SIG-M5 treated with dmso at 0.1 percent for 504 hours (cell line): Measurements from ENCODE around the gene RAD51D.
"Not testable (repeated sequence)": the region's sequence is repeated elsewhere in the genome, so short reads cannot be mapped to it uniquely, and the experiment has no call there.

Experiments used
- DNase-seq: peaks from one replicate; lab custom pipeline; 2025; ENCODE audit not compliant: unreplicated experiment; lab: John Stamatoyannopoulos, UW

Gene RAD51D

DNA sequence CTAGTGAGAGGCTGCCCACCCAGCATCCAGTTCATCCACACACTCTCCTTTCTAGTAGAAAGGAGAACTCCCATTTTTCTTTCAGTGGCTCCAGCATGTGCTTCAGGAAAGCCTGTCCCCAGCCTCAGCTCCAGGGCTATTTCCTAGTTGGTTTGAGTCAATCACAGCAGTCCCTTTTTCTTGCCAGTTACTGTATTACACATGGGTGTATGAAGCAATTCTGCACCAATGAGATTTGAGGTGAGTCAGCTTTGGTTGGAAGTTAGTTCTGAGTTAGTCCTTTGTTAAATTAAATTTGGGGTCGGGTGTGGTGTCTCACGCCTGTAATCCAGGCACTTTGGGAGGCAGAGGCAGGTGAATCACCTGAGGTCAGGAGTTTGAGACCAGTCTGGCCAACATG is 24.8 kb downstream of the RAD51D start:
- DNase-seq, result peak; percentile 51

DNA sequence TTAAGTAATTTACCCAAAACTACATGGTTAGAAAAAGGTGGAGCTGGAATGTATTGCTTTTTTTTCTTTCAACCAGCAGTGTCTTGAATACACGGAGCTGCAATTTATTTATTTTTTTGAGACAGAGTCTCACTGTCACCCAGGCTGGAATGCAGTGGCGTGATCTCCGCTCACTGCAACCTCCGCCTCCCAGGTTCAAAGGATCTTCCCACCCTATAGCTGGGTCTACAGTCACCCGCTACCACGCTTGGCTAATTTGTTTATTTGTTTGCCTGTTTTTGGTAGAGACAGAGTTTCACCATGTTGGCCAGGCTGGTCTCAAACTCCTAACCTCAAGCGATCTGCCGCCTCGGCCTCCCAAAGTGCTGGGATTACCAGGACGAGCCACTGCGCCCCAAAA is 29.0 kb downstream of the RAD51D start:
- DNase-seq, result not testable (repeated sequence)

DNA sequence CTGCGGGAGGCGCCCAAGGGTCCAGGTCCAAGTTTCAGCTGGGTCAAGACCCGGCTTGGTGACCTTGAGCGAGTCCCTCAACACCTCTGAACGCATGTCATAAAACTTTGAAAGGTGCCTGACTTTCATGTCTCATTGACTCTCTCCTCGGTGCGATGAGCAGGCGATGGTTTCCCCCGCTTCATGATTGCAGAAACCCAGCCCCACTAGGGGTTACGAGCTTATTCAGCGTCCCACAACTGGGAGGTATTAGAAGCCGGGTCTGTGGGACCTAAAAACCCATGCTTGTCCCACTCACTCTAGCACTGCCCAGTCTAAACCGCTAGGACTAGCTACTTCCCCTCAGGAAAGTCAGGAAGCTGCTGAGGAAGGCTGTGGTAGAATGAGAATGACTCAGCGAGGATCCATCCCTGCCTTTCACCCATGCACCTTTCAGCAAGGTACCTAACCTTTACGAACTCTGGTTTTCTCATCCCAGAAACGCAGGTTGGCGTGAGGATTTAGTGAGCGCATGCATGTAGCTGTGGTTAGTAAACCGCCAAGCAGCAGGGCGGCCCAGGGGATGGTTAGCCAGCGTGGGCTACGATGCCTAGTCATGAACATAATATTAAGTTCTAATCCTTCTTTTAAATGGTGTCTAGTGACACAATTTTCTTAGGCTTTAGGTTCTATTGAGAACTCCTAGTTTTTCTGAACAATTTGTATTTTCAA is 29.9 kb downstream of the RAD51D start:
- peak; percentile 51 for DNase-seq

DNA sequence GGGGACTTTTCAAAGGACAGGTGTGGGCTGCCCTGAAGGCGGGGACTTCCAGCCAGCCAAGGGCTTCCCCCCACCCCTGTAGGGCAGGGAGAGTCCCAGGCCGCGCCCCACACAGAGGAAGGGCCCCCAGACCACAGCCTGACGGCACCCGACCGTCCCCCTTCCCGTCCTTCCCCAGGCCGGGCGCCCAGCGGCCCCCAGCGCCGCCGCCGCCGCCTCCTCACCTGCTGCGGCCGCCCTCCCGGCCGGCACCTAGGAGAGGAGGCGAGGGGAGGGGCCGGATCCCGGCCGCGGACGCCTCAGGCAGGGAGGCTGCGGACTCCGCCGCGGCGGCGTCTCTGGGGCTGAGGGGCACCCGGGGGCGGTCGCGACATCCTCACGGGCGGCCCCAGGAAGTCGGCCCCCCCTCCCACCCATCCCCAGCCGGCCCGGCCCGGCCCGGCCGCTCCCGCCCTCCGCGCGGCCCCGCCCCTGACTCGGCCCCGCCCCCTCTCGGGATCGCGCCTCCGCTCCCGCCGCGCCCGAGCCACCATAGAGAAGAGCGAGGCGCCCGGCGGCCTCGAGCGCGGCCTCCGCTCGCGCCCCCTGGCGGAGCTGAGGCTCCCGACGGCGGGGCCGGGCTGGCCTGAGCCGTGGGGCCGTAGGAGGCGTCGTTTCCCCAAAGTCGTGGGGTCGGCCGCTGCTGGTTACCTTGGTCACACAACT is 30.6 kb downstream of the RAD51D start:
- DNase-seq, result peak; percentile 73

DNA sequence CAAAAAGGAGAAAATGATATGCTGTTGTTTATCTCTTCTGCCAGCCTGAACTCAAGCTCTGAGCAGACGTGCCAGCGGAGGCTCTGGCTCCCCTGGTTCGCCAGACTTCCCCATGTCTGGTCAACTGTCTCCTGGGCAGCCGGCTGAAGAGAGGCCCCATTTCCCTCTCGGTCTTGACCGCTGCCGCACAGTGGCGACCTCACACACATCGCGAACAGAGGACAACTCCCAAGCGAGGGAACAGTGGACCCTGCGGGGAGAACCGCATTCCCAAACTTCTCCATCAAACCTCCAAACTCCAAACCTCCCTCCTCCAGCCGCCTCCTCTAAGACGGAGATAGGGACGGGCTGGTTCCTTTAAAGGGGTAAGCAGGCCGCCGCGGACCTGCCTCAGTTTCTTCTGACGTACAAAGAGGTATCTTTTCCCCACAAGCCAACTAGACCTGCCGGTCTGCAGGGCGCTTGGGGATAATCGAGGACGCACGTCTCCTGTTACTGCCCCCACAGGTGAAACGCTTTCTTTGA is 31.2 kb downstream of the RAD51D start:
- DNase-seq, result peak; percentile 15

DNA sequence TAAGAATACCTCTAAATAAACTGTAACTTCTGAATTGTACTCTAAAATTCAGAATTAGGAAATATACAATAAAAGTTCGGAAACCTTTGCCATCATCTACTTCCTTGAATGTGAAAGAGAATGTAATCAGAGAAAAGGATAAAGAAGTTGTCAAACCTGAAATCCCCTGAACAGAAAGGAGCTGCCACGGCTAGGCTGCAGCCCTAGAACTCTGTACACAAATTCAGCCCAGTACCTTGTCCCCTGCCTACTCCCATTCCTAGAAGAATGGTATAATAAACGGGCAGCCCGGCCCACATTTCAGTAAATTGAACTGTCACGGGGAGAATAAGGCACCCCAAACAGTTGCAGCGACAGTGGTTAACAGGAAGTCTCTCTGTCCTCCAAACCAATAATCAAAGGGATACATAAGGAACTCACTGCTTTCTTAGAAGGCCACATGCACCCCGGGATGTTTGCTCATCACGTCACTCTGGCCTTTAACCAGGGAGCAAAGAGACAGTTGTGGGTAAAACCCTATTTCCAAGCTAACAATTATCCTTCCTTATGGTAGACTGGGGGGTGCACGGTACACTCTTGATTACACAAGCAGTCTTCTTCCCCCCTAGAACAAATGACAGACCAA is 31.8 kb downstream of the RAD51D start:
- DNase-seq, result peak; percentile 39

DNA sequence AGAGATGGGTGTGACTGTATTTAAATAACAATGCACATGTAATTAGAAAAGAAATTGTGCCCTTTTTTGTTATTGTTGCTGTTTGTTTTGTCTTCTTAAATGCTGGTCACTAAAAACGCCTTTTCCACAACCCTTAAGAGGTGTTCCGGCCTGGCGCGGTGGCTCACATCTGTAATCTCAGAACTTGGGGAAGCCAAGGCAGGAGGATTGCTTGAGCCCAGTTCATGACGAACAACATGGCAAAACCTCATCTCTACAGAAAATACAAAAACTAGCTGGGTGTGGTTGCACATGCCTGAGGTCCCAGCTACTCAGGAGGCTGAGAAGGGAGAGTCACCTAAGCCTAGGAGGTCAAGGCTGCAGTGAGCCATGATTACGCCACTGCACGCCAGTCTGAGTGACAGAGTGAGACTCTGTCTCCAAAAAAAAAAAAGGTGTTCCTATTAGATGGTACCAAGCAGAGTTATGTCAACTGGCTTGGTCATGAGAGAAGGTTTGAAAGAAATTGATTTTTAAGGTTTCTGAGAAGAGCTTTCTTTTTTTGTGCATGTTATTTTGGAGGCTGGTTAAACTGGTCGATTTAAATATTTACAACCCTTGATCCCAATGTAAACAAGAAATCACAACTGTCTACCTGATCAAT is 32.6 kb downstream of the RAD51D start:
- no peak for DNase-seq

DNA sequence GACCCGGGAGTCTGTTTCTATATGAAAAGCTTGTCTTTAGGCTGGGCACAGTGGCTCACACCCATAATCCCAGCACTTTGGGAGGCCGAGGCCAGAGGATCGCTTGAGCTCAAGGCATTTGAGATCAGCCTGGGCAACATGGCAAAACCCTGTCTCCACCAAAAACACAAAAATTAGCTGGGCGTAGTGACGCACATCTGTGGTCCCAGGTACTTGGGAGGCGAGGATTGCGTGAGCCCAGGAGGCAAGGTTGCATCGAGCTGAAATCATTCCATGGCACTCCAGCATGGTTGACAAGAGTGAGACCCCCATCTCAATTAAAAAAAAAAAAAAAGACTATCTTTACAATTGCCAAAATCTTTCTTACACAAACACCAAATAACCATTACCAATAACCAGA is 33.5 kb downstream of the RAD51D start:
- no peak for DNase-seq

DNA sequence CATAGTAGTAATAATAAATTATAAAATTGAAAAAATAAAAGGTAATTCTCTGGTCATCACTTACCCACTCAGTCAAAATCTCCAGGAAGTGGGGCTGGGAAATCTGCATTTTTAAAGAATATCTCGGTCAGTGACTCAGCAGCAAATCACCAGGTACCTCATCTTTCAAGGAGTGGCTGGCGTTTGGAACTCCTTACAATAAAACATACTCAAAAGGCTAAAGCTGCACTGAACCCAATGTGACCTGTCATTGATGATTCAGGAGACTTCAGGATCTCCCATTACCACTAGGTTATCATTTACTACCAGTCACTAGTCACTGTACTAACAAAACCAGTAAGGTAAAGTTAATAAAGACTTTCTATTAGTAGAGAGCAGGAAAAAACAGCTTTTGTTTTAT is 34.7 kb downstream of the RAD51D start:
- DNase-seq, result no peak

DNA sequence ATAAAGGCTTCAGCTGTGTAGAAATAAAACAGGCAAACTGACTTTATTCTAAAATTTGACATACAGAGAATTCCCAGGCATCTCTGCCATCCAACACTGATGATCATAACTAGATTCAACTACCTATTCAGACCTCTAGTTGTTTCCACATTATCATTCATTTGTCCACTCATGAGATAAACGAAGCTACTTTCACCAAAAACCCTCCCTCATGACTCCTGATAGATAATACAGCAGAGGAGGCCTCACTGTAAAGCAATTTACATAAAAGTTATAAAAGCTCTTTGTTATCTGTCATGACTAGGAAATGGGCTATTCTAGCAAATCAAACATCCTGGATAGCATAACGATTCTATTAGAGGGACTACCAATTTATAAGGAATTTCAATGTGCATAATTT is 36.6 kb downstream of the RAD51D start:
- no peak for DNase-seq

DNA sequence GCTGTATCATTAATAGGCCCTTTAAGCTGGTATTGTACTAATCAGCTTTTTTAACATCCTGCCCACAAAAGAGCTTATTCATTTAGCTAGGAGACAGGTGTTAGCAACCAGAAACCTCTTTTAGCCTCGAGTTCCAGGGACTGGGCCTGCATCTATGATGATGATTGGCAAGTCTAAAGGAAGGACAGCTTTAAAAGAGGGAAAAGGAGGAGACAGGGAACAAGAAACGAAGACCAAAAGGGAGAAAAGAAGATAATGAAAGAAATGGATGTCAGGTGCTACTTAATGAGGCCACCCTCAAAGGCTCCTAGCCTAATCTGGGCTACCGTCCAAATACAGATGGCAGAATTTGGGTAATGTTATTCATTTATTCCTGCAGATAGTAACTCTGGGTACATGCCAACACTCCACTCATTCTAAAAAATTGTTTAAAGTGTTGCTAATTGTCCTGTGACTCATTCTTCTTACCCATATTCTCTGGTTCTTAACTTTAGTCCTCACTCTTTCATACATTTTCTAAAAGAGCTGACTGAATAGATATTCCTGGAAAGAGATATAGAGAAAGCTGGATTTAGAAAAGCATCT is 37.5 kb downstream of the RAD51D start:
- DNase-seq, result no peak

GRCh38 chr17:35081638-35082037 is 38.0 kb downstream of the RAD51D start:
- DNase-seq, result no peak

DNA sequence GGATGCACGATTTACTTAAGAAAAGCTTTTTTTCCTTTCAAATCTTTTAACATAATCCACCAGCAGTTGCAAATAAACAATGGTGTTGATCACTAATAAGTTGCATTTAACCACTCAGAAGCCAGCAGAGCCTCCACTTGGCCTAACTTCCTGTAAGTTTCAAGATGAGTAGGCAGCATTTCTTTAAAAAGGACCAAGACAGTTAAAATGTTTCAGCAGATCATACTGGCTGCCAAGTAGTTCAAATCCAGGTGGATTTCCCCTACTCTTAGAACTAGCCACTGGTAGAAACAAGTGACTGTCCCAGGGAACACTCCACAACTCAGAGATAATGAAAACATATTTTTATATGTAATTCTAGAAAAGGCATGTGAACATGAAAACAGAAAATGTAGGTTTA is 39.1 kb downstream of the RAD51D start:
- DNase-seq, result no peak

GRCh38 chr17:35079547-35080423 is 39.9 kb downstream of the RAD51D start:
- DNase-seq, result no peak

GRCh38 chr17:35076874-35077273 is 42.8 kb downstream of the RAD51D start:
- DNase-seq, result no peak

DNA sequence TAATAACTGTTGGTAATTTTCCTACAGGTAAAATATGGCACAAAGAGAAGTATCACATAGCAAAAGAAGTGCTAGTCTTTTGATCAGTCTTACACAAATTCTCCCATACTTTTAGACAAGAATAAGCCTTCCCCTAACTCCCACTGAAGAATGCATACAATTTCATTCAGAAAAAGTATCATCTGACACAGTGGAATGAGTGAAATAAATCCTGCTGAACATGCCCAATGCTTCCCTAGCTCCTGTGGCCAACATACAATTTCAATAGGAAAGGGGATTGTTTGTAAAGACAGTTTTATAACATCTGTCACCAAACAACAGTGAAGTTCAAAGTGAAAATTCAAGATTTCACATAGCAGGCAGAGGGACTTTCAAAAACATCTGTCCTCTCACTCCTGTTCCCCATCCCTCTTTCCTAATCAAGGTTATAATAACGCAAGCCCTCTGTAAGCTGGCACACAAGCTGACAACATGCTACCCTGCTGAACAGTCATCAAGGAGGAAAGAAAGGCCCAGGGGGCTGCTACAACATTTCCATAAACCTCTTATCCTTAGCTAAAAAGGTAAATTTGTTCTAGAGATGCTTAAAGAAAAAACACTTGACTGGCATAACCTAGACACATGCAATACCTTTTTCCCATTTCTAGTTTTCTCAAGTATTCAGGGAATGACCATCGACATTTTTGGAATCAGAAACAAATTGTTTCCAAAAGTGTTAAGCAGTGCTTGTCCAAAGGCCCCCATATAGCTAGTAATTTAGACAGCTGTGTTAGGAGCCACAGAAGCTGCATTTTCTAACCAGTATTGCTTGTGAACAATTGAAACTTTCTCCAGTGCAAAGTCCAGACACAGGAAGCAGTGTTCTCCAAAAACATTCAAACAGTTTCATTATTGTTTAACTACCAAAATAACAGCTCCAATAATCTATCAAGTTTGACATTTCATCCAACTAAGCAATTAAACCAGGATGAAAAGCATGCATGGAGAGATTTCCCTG is 44.7 kb downstream of the RAD51D start:
- DNase-seq, result no peak

- no peak for DNase-seq
These were observed 45.6 kb downstream of the RAD51D start for GRCh38 chr17:35073991-35074627.

- DNase-seq, result no peak
These were observed 46.4 kb downstream of the RAD51D start for GRCh38 chr17:35073183-35073790.
